Measurements from ENCODE around the gene MYH10.

The MYH10 gene

DNA sequence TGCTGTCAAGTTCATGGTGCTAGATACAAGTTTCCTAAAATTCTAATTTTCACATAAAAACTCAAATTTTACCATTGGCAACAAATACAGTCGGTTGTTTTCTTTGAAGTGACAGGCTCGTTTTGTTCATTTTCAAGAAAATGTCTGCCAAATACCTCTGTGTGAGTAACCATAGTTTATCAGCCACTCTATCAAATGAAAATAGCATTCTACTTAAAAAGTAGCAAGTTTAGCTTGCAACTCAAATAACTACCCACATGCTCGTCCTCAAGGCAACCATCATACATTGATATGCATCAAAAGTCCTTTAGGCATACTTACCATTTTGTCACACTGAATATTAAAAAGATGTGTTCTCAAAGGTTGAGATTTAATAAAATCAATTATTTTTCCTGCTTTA, 11.7 kb downstream of the MYH10 start:
- Histone ChIP-seq H3K36me3 (ENCODE audit: insufficient read depth, low read length) (peaks cover 39% of the 10 kb centered on the region), H3K4me3 (ENCODE audit: low read depth in 1 of 2, low read length in 2 of 2) (no peak overlapping the region), H4K20me1 (ENCODE audit: insufficient read depth, low read length) (peaks cover 45% of the 10 kb centered on the region), H3K9ac (ENCODE audit: low read depth, low read length) (no peak overlapping the region), H2AFZ (ENCODE audit: low read depth, low read length) (no peak overlapping the region), H3K9me3 (ENCODE audit: insufficient read depth, low read length, severe bottlenecking) (no peaks in the 10 kb centered on the region), H3K4me2 (ENCODE audit: insufficient read depth, low read length) (no peak overlapping the region), H3K27me3 (ENCODE audit: insufficient read depth, low read length, poor library complexity) (no peaks in the 10 kb centered on the region), H3K27ac (ENCODE audit: low read length) (no peak overlapping the region), H3K4me1 (ENCODE audit: insufficient read depth, low read length) (peaks cover 6% of the 10 kb centered on the region; the same call in 1 of the 2 replicates), H3K79me2 (ENCODE audit: insufficient read depth, low read length) (peaks cover 98% of the 10 kb centered on the region)
- no peak for TF ChIP-seq CTCF (IDR thresholded peaks at IDR 0.05; ENCODE audit: borderline replicate concordance, extremely low read depth, low read length, poor library complexity, severe bottlenecking)
- no peak for TF ChIP-seq EZH2 (IDR thresholded peaks at IDR 0.05; ENCODE audit: borderline replicate concordance, low read depth, low read length, severe bottlenecking)
- DNase-seq, result no peak
- ATAC-seq (ENCODE audit: insufficient read depth, low read depth), result no peak

DNA sequence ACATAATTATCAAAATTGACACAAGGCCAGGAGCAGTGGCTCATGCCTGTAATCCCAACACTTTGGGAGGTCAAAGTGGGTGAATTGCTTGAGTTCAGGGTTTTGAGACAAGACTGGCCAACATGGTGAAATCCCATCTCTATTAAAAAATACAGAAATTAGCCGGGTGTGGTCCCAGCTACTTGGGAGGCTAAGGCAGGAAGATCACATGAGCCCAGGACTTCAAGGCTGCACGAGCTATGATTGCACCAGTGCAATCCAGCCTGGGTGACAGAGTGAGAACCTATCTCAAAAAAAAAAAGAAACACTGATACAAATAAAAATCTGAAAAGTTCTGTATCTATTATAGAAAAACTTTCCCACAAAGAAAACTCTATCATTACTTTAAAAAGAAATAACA, 15.5 kb downstream of the MYH10 start:
- no peak for DNase-seq
- H4K20me1 ChIP-seq (ENCODE audit: insufficient read depth, low read length), result peaks cover 40% of the 10 kb centered on the region
- H3K4me2 ChIP-seq (ENCODE audit: insufficient read depth, low read length), result no peak overlapping the region
- H3K36me3 ChIP-seq (ENCODE audit: insufficient read depth, low read length), result peaks cover 18% of the 10 kb centered on the region
- no peak overlapping the region for H3K27ac ChIP-seq (ENCODE audit: low read length)
- H2AFZ ChIP-seq (ENCODE audit: low read depth, low read length), result no peak overlapping the region
- no peaks in the 10 kb centered on the region; the same call in 1 of the 2 replicates for H3K4me1 ChIP-seq (ENCODE audit: insufficient read depth, low read length)
- TF ChIP-seq EZH2 (IDR thresholded peaks at IDR 0.05; ENCODE audit: borderline replicate concordance, low read depth, low read length, severe bottlenecking) (no peak), CTCF (IDR thresholded peaks at IDR 0.05; ENCODE audit: borderline replicate concordance, extremely low read depth, low read length, poor library complexity, severe bottlenecking) (no peak)
- no peak overlapping the region for H3K4me3 ChIP-seq (ENCODE audit: low read depth in 1 of 2, low read length in 2 of 2)
- no peaks in the 10 kb centered on the region for H3K9me3 ChIP-seq (ENCODE audit: insufficient read depth, low read length, severe bottlenecking)
- no peak overlapping the region for H3K9ac ChIP-seq (ENCODE audit: low read depth, low read length)
- H3K27me3 ChIP-seq (ENCODE audit: insufficient read depth, low read length, poor library complexity), result no peaks in the 10 kb centered on the region
- peaks cover 97% of the 10 kb centered on the region for H3K79me2 ChIP-seq (ENCODE audit: insufficient read depth, low read length)
- no peak for ATAC-seq (ENCODE audit: insufficient read depth, low read depth)

DNA sequence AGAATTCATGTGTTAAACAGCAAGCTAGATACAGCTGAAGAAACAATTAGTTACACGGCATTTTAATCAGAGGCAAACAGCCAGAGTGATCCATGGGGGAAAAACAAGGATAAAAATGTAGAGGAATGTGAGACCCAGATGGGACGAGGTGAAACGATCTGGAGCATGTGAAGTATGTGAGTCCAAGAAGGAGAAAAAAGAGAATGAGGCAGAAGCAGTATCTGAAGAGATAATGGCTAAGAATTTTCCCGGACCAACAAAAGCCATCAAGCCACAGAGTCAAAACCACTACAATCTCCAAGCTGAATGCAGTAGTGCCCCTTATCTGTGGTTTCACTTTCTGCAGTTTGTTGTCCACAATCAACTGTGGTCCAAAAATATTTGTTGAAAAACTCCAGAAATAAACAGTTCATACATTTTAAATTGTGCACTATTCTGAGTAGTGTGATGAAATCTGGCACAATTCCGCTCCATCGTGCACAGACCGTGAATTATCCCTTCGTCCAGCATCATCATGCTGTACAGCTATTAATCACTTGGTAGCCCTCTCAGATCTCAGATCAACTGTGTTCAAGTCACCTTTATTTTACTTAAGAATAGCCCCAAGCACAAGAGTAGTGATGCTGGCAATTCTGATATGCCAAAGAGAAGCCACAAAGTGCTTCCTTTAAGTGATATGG, 18.8 kb downstream of the MYH10 start:
- H3K27me3 ChIP-seq (ENCODE audit: insufficient read depth, low read length, poor library complexity), result no peaks in the 10 kb centered on the region
- no peak overlapping the region for H3K4me3 ChIP-seq (ENCODE audit: low read depth in 1 of 2, low read length in 2 of 2)

More for the DNA sequence above, 18.8 kb downstream of the MYH10 start:
- no peak overlapping the region for H3K9ac ChIP-seq (ENCODE audit: low read depth, low read length)
- no peak for ATAC-seq (ENCODE audit: insufficient read depth, low read depth)
- H4K20me1 ChIP-seq (ENCODE audit: insufficient read depth, low read length), result peaks cover 63% of the 10 kb centered on the region
- H3K9me3 ChIP-seq (ENCODE audit: insufficient read depth, low read length, severe bottlenecking), result no peaks in the 10 kb centered on the region
- TF ChIP-seq CTCF (IDR thresholded peaks at IDR 0.05; ENCODE audit: borderline replicate concordance, extremely low read depth, low read length, poor library complexity, severe bottlenecking), result no peak
- TF ChIP-seq EZH2 (IDR thresholded peaks at IDR 0.05; ENCODE audit: borderline replicate concordance, low read depth, low read length, severe bottlenecking), result no peak
- H2AFZ ChIP-seq (ENCODE audit: low read depth, low read length), result no peak overlapping the region
- peaks cover 96% of the 10 kb centered on the region for H3K79me2 ChIP-seq (ENCODE audit: insufficient read depth, low read length)
- H3K4me2 ChIP-seq (ENCODE audit: insufficient read depth, low read length), result no peak overlapping the region
- no peak for DNase-seq
- peaks cover 8% of the 10 kb centered on the region; the same call in 1 of the 2 replicates for H3K36me3 ChIP-seq (ENCODE audit: insufficient read depth, low read length)
- no peak overlapping the region for H3K27ac ChIP-seq (ENCODE audit: low read length)
- no peaks in the 10 kb centered on the region; the same call in 1 of the 2 replicates for H3K4me1 ChIP-seq (ENCODE audit: insufficient read depth, low read length)

All from DND-41 (cell line).